ENCODE results near the gene GAREM1.
"Not testable (repeated sequence)": the region's sequence is repeated elsewhere in the genome, so short reads cannot be mapped to it uniquely, and the experiment has no call there.

Gene GAREM1

DNA sequence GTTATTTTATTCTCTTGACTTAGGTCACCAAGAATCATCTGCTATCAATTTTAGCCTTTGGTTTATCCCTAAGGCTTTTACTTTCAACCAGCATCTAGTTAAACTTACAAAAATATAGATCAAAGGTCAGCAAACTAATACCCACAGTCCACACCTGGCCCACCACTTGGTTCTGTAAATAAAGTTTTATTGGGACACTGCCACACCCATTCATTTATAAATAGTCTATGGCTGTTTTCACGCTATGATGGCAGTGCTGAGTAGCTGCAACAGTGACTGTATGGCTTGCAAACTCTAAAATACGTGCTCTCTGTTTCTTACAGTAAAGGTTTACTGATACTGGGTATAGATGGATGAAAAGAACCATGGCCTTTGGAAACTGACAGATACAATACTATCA, 173.8 kb downstream of the GAREM1 start:
- in situ Hi-C loops (cut with MboI; ENCODE audit: low sequenced_read_pairs): no loop called here

DNA sequence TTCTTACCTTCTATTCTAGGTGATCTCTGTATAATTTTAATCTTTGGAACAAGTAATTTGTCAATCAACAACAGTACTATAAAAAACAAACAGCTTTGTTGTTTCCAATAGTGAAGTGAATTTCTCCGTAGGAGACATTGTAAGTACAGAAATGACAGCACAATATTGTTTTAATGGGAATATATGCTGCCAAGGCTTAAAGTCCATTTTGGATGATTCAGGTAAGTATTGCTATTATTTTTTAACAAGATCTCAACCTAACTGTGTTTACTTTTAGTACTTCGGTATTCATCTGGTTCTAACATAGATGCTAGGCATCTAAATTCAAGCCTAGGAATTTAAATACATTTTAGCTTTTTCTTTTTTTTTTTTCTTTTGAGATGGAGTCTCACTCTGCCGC, 175.1 kb downstream of the GAREM1 start:
- in situ Hi-C loops (cut with MboI; ENCODE audit: low sequenced_read_pairs): no loop called here

DNA sequence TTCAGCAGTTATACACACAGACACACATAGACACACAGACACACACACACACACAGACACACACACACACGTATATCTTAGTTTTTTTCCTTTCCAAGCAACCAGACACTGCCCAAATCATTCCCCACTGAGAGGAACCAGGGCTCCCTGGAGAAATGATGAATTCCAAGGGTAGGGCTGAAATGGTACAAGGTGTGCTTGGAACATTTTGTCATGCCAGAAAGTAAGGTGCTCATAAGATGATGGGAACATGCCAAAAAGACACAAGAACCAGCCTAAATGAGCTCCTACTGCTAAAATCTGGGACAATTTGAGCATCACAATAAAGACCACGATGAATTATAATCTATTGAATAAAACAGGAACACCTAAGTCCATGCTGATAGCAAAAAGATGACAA, 177.6 kb downstream of the GAREM1 start:
- in situ Hi-C loops (cut with MboI; ENCODE audit: low sequenced_read_pairs): no loop called here

DNA sequence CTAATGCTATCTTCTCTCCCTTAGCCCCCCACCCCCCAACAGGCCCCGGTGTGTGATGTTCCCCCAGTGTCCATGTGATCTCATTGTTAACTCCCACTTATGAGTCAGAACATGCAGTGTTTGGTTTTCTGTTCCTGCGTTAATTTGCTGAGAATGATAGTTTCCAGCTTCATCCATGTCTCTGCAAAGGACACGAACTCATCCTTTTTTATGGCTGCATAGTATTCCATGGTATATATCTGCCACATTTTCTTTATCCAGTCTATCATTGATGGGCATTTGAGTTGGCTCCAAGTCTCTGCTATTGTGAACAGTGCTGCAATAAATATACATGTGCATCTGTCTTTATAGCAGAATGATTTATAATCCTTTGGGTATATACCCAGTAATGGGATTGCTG, 179.1 kb downstream of the GAREM1 start:
- in situ Hi-C loops (cut with MboI; ENCODE audit: low sequenced_read_pairs): not testable (repeated sequence)

DNA sequence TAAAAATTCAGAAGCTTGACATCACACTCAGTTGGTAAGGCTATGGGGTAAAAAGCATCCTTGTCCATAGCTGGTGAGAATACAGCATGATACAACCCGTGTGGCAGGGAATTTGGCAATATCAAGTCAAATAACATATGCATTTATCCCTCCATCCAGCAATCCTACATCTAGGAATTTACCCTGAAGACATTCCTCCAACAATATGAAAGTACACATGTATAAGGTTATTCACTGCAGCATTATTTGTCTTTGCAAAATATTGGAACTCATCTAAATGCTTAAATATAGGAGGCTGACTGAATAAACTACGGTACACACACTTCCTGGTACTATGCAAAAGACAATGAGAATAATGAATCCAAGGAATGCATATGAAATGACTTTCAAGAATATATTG, 179.9 kb downstream of the GAREM1 start:
- in situ Hi-C loops (cut with MboI; ENCODE audit: low sequenced_read_pairs): no loop called here

DNA sequence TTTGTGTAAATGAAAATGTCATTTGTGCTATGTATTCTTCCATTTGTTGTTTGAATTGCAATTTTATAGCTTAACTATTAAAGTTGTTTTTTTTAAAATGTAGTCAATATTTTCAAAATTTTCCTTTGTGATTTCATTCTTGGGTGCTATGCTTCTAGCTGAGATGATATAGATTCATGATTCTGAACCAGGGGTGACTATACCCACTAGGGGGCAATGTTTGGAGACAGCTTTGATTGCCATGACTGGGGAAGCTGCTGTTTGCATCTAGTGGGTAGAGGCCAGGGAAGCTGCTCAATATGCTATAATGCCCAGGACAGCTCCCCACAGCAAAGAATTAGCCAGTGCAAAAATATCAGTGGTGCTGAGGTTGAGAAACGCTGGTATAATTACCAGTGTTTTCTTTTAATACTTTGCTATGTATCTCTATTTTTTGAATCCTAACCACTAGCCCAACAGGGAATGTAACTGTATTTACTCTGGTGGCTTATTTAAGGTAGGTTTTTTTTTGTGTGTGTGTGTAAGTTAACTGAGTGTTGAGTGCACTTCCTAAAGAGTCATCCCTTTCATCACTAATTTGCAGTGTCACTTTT, 181.1 kb downstream of the GAREM1 start:
- in situ Hi-C loops (cut with MboI; ENCODE audit: low sequenced_read_pairs): no loop called here

DNA sequence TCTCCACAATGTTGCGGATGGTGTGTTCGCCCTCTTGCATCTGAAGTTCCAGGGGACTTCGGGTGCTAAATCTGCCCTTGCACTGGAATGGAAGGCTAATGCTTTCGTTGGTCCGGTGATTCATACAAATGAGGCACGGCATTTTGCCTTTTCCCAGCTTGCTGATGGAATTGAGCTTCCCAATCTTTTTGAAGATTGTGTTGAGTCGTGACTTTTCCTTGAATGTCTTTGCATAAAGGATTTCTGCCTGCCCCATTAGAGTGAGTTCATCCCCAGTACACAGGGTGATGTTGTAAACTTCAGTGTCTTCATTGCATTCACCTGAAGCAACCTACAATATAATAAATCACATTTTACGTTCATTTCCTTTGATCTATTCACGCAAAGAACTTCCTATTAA, 182.8 kb downstream of the GAREM1 start:
- in situ Hi-C loops (cut with MboI; ENCODE audit: low sequenced_read_pairs): no loop called here

DNA sequence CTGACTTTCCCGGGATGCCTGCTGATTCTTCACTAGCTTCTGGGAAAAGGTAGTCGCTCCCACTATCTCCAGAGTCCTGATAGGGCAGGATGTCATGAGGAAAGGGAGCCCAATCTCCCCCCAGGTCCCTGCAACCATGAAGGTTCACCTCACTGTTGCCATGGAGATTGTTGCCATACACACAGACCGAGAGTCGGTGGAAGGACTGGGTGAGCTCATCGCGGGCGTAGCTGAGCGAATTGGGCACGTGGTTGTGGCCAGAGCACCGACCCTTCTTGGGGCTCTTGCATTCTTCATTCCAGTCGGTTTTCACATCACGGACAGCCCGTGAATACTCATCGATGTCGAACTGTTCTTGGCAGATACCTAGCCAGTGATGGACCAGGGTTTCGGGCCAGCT, 183.4 kb downstream of the GAREM1 start:
- in situ Hi-C loops (cut with MboI; ENCODE audit: low sequenced_read_pairs): no loop called here

DNA sequence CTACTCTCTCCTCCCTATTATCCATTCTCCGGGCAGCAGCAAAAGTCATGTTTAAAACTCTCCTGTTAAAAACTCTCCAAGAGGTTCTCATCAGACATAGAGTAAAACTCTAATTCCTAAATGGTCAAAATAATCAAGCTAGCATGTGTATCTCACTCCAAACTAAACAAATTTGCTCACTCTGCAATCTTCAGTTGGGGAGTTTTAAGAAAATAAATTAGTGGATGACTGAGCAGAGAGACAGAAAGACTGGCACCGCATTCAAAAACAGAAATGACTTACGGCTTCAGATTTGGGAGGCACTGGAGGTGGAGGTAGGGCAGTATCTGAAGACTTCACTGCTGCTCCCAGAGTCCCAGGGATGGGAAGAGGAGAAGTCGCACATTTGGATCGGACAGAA, 183.9 kb downstream of the GAREM1 start:
- in situ Hi-C loops (cut with MboI; ENCODE audit: low sequenced_read_pairs): no loop called here

DNA sequence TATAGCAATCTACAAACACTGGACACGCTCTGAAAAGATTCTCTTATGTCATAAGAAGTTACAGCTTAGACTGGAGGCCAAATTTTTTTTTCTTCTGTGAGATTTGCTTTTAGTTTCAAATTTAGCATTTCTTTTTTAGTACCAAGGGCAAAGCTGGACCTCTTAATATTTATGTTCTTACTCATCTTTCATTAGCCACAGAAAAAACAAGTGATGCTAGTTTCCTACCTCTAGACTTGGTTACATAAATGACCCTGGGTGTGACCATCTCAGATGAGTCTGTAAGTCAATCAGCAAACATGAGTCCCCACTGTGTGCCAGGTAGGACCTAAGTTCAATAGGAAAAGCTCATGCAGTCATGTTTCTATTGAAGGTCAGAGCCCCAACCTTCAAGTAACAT, 186.4 kb downstream of the GAREM1 start:
- in situ Hi-C loops (cut with MboI; ENCODE audit: low sequenced_read_pairs): no loop called here

DNA sequence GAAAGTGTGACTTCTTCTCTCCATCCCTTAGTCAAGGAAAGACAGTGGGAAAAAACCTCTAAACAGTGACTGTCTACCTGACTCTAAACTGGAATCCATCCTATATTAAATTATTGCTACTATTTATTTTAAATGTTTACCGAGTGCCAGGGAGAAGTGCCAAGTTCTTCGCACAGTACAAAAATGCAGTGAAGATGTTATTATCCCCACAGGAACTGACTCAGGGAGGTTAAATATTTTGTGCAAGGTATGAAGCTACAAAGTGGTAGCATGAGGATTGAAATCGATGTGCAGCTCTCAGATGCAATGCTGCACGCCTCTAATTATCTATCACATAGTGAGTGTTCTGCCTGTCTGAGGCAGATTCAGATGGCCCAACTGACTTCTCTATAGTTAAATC, 189.8 kb downstream of the GAREM1 start:
- in situ Hi-C loops (cut with MboI; ENCODE audit: low sequenced_read_pairs): no loop called here

DNA sequence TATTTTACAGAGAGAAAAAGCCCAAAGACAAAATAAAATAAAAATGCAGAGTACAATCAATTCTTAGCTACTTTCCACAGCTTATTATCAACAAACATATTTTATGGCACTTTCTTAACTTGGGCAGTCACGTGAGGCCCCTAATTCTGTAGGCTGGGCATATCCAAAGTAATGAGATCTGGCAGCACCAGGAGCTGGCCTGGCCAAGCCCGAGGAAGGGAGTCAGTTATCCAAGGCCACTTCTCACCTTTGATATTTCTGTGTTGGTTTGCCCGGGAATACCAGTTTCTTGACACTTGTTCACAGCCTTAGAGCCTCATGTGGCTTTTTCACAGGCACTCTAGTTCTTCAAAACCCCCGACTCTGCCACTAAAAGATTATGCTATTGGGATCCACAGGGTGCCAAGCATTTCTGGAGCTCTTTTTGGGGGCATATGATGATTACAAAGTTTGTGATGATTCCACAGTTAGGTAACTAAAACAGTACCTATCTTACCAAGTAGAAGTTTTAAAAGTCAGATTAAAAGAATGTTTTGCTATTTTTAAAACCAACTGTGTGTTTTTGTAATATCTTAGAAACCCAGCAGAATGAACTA, 190.4 kb downstream of the GAREM1 start:
- in situ Hi-C loops (cut with MboI; ENCODE audit: low sequenced_read_pairs): no loop called here

DNA sequence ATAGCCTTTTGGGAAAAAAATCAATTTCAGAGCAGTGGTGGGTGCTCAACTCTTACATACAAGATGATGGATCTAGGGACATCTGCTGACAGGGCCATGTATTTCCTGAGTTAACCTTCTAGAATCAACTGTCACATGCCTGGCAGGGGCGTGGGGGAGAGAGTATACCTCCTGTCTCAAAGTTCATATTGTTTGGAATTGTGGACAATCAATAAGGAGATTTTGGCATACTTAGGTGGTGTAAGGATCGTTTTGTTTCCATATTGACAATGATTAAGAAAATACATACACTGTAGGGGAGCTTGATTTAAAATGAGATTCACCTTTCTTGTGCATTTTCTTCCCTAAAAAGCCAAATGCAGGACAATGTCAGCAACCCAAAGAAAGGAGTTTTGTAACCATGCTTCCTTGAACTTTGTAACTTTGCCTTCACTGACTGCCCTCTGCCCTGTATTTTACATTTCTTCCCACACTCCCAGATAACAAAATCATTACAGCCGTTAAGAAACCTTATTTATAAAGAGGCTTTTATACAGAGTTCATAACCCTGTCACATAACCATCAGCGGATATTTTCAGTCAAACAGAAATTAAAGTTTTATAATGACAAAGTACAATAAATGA, 192.4 kb downstream of the GAREM1 start:
- in situ Hi-C loops (cut with MboI; ENCODE audit: low sequenced_read_pairs): no loop called here

DNA sequence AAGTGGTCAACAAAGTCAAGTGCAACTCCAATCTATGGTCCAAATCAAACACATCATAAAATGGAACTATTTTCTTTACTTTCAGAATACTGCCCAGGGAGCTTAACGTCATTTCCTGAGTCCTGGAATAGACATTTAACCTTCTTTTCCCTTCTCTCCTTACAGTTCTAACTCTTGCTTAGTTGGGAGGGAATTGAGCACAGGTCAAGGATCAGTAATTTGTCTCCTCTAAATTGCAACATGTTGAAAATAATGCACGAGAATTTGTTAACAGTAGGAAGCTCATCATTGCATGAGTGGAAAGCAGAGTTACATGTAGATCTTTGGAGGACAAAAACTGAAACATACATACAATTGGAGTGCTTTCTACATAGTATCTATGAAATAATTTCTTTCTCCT, 193.1 kb downstream of the GAREM1 start:
- in situ Hi-C loops (cut with MboI; ENCODE audit: low sequenced_read_pairs): no loop called here

DNA sequence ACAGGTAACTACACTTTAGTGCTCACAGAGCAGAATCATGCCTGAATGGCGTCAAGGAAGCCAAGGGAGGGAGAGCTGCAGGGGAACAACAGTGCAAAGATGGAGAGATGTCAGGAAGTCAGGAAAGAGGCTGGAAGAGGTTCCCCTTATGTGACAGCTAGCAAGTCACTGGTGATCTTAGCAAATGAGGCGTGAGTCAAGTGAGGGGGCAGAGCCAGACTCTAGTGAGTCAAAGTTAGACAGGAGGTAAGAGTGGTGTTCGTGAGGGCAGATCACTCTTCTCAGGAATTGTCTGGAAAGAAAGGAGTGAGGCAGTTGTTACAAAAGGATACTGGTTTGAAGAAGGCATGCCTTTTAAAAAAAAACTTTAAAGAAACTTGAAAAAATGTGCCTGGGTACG, 193.8 kb downstream of the GAREM1 start:
- in situ Hi-C loops (cut with MboI; ENCODE audit: low sequenced_read_pairs): no loop called here

DNA sequence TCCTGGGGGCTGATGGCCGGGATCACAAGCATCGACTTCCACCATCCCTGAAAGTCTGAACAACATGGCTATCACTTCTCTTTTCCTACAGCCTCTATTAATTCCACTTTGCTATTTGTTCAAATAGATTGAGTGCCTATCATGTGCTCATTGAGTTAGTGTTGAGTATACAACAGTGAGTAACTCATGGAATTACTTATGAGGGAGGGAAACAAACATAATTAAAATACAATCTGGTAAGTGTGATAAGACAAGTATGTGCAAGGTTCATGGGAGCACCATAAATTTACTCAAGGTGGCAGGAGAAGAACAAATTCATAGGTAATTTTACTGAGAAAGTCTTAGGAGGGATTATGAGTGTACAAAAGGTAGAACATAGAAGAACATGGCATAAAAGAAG, 194.4 kb downstream of the GAREM1 start:
- in situ Hi-C loops (cut with MboI; ENCODE audit: low sequenced_read_pairs): no loop called here

DNA sequence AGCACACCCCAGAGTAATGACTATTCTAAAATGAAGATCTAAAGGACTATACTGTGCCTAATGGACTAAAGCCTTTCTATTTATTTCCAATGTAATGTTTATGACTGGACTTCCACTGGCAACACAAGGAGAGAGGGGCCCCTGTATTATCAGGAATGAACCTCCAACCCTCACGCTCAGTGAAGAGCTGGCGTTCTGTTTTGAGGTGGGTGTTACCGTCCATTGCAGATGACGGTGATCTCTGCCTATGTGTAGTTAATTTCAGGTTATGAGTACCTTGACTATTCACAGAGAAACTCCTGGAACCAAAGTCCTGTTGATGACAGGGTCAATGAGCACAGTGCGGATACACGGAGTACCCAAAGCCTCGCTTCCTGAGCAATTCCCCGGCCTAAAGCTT, 195.5 kb downstream of the GAREM1 start:
- in situ Hi-C loops (cut with MboI; ENCODE audit: low sequenced_read_pairs): no loop called here

DNA sequence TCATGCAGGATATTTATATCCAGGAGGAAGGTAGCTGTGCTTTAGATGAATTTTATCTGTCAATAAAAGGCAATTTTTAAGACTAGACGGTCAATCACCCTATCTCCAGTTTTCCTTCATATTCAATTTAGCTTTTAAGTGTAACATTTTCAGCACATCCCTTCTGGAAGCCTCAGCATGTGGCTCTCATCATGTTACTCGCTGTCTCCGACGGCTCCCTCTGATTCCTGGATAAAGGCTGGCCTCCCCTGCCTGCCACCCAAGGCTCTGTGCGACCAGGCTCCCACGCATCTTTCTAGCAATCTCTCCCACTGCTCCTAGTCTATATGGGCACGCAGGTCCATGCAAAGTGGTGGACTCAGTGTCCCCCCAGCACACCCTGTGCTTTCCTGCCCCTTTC, 196.4 kb downstream of the GAREM1 start:
- in situ Hi-C loops (cut with MboI; ENCODE audit: low sequenced_read_pairs): no loop called here

DNA sequence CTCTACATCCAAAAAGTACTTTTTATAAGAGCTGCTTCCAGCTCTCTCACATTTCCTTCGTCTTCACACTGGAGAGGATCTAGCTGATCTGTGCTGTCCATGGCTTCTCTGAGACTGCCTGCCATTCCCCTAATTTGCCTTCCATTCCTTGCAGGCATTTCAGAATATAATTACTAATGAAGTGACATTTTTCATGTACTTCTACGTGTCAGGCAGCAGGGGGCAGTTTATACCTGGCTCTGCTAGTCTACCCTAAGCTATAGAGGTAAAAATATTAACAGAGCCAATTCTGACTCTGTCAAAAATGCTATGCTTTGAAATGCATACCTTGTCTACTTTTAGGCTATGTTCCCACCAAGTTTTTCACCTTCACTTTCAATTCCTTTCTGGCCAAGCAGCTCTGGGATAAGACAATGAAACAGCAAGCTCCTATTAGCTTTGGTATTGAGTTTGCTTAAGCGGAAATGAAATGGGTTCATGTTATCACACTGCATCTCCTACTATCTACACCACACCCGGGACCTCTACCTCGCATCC, 198.9 kb downstream of the GAREM1 start:
- in situ Hi-C loops (cut with MboI; ENCODE audit: low sequenced_read_pairs): no loop called here

DNA sequence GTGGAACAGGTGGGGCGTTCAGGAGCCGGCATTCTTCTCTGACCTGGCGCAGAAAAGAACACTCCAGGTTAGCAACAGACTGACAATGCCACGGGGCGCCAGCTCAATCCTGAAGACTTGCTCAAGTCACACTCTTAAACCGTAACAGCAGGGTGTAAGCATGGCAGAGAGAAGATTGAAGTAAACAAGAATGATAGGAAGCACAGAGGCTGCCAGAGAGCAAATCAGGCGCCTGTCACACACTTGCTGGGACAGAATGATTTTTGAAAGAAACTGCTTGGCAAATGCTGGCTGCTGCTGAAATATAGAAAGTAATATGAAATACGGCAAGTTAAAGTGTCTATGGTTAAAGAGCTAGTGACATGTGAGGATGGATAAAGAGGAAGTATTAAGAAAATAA, 200.3 kb downstream of the GAREM1 start:
- in situ Hi-C loops (cut with MboI; ENCODE audit: low sequenced_read_pairs): no loop called here

DNA sequence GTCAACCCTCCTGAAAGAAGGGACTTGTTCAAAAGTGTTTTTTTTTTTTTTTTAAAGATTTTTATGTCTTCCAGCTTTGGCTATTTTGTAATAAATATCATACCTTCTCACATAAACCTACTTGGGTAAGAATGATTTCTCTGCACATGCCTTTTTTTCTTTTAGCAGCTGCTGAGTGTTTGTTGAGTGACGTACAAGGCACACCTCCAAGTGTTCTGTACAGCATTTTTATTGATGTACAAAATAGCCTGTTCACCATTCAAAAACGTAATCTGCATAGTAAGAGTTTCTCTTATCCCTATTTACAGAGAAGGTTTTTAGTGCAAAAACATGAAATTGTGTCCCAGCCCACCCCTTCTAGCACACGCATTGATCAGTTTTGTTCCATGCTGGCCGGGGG, 203.2 kb downstream of the GAREM1 start:
- in situ Hi-C loops (cut with MboI; ENCODE audit: low sequenced_read_pairs): no loop called here

DNA sequence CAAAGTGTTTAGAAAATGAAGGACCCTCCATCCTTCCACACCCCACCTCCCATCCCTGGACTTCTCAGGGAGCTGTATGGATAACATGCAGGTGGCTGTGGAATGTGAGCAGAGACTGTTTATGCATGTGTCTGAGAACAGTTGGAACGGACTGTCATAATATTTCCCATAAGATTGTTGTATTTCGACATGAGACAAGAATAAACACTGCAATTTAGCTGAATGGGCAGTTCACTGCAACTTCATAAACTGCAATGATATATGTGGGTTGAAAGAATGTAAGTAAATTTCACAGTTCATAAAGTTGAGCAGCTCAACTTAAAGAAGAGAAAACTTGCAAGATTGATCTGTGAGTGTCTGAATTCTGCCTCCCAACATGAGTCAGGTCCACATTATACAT, 206.3 kb downstream of the GAREM1 start:
- in situ Hi-C loops (cut with MboI; ENCODE audit: low sequenced_read_pairs): no loop called here

DNA sequence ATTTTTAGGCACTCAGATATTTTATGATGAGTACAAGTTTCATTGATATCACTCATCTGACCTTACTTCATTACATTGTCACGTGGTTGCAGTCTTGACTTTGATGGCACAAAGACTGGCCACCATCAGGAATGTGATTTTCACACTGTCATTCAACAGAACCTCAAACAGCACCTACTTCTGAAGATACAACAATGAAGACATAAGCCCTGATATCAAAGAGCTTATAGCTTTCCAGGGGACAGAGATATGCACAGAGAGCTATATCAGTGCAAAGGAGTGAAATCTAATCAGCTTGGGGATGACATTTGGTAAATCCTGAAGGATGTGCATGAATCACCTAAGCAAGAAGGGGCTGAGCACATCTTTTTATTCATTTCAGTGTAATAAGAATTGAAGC, 208.6 kb downstream of the GAREM1 start:
- in situ Hi-C loops (cut with MboI; ENCODE audit: low sequenced_read_pairs): no loop called here
